Choroid plexus epithelial cell (primary cell): ENCODE results near the gene FOXK2.
"Not testable (repeated sequence)": the region's sequence is repeated elsewhere in the genome, so short reads cannot be mapped to it uniquely, and the experiment has no call there.

ENCODE experiments used
- DNase-seq: peaks from one replicate; pipeline ENCODE4 v3.0.0-alpha.2; 2010; ENCODE audit warnings: low read depth
- H3K4me3 ChIP-seq: 2 replicates; pipeline ENCODE4 v1.5.1; 2011; ENCODE audit warnings: low read depth, mild to moderate bottlenecking, control low read depth, low read length, moderate library complexity
- CTCF ChIP-seq: conservative IDR thresholded peaks from 2 replicates; pipeline ENCODE4 v1.5.1; 2011; ENCODE audit warnings: low read depth, mild to moderate bottlenecking, control low read depth, inconsistent platforms, low read length, moderate library complexity

FOXK2 gene

GRCh38 chr17:82568997-82569393 lies 49.5 kb downstream of the FOXK2 start:
- no peak for TF ChIP-seq CTCF
- H3K4me3 ChIP-seq = no peak overlapping the region
- peak; percentile 36 for DNase-seq

GRCh38 chr17:82569621-82570020 lies 50.1 kb downstream of the FOXK2 start:
- no peak for DNase-seq
- H3K4me3 ChIP-seq = no peak overlapping the region
- no peak for TF ChIP-seq CTCF

- DNase-seq = no peak
- TF ChIP-seq CTCF = no peak
- H3K4me3 ChIP-seq = no peak overlapping the region
Measured at GRCh38 chr17:82570277-82570676, 50.7 kb downstream of the FOXK2 start.

GRCh38 chr17:82571855-82572254 lies 52.3 kb downstream of the FOXK2 start:
- no peak for DNase-seq
- H3K4me3 ChIP-seq = no peak overlapping the region
- no peak for TF ChIP-seq CTCF

GRCh38 chr17:82574041-82574440 lies 54.5 kb downstream of the FOXK2 start:
- no peak overlapping the region for H3K4me3 ChIP-seq
- no peak for DNase-seq
- no peak for TF ChIP-seq CTCF

GRCh38 chr17:82575581-82576221 lies 56.2 kb downstream of the FOXK2 start:
- not testable (repeated sequence) for DNase-seq, H3K4me3 ChIP-seq

- TF ChIP-seq CTCF = no peak
- no peak overlapping the region for H3K4me3 ChIP-seq
- no peak for DNase-seq
Measured at GRCh38 chr17:82577300-82577699, 57.8 kb downstream of the FOXK2 start.

- DNase-seq, H3K4me3 ChIP-seq: not testable (repeated sequence)
Measured at GRCh38 chr17:82579969-82580368, 60.4 kb downstream of the FOXK2 start.
